HEK293 (cell line): ENCODE results near the gene FADS2.

ENCODE experiments used
- CTCF ChIA-PET: fragments of 350-600 bp; formaldehyde crosslinking; extraction: SDS; loops from one replicate; lab custom pipeline; 2021; ENCODE audit warnings: antibody characterized with exemption; lab: Yijun Ruan, JAX
- POLR2A ChIA-PET: fragments of 300-600 bp; formaldehyde crosslinking; extraction: SDS; loops from one replicate; lab custom pipeline; 2020; ENCODE audit warnings: antibody characterized with exemption, inconsistent platforms; lab: Yijun Ruan, JAX
- H3K27ac ChIP-seq: fragments of 200-500 bp; sonication (Bioruptor generic); 2 replicates; pipeline ENCODE4 v1.5.1; 2014; ENCODE audit warnings: low read depth, low read length, control low read depth, inconsistent platforms; ENCODE audit errors: extremely low read depth
- H3K36me3 ChIP-seq, 2 experiments: fragments of 200-500 bp in 1 of 2; sonication (Bioruptor generic) in 1 of 2; 1 replicate in 1 of 2; 2 replicates in 1 of 2; pipeline ENCODE4 v1.5.1; 2014 to 2017; ENCODE audit warnings: inconsistent platforms in 2 of 2, low read length in 2 of 2; ENCODE audit not compliant: control insufficient read depth in 2 of 2, insufficient read depth in 1 of 2
- H3K4me1 ChIP-seq: fragments of 200-500 bp; sonication (Bioruptor generic); 2 replicates; pipeline ENCODE4 v1.5.1; 2014; ENCODE audit warnings: mild to moderate bottlenecking, low read length, inconsistent platforms; ENCODE audit not compliant: control insufficient read depth, insufficient read depth
- H3K4me3 ChIP-seq: 2 replicates; pipeline ENCODE4 v1.5.1; 2011; ENCODE audit warnings: low read depth, mild to moderate bottlenecking, control low read depth, low read length, moderate library complexity
- H3K9me3 ChIP-seq: fragments of 200-500 bp; sonication (Bioruptor generic); 2 replicates; pipeline ENCODE4 v1.5.1; 2014; ENCODE audit warnings: low read depth, low read length, inconsistent platforms; ENCODE audit not compliant: control insufficient read depth, insufficient read depth
- EGR2 ChIP-seq: fragments of 450-650 bp; formaldehyde crosslinking; IDR thresholded peaks from 2 replicates; pipeline ENCODE4 v1.5.1; 2016; ENCODE audit warnings: low read depth, missing biosample characterization, missing genetic modification characterization
- HOXA7 ChIP-seq: sonication (generic); formaldehyde crosslinking; IDR thresholded peaks from 2 replicates; pipeline ENCODE4 v1.8.1; 2022; ENCODE audit warnings: missing genetic modification reagents, borderline replicate concordance
- SP3 ChIP-seq: fragments of 450-650 bp; formaldehyde crosslinking; IDR thresholded peaks from 2 replicates; pipeline ENCODE4 v1.5.1; 2016; ENCODE audit warnings: missing biosample characterization, missing genetic modification characterization
- SP7 ChIP-seq: fragments of 450-650 bp; formaldehyde crosslinking; IDR thresholded peaks from 2 replicates; pipeline ENCODE4 v1.5.1; 2016; ENCODE audit warnings: missing biosample characterization, missing genetic modification characterization
- ZBTB7A ChIP-seq: fragments of 450-650 bp; formaldehyde crosslinking; IDR thresholded peaks from 2 replicates; pipeline ENCODE4 v1.5.1; 2016; ENCODE audit warnings: low read depth, missing biosample characterization, missing genetic modification characterization
- ZFHX2 ChIP-seq: fragments of 450-650 bp; formaldehyde crosslinking; conservative IDR thresholded peaks from 2 replicates; pipeline ENCODE4 v1.5.1; 2016; ENCODE audit warnings: missing biosample characterization, missing genetic modification characterization
- ZNF132 ChIP-seq: fragments of 450-650 bp; formaldehyde crosslinking; IDR thresholded peaks from 2 replicates; pipeline ENCODE4 v1.5.1; 2017; ENCODE audit warnings: missing biosample characterization, missing genetic modification characterization, borderline replicate concordance
- ZNF23 ChIP-seq: fragments of 450-650 bp; formaldehyde crosslinking; IDR thresholded peaks from 2 replicates; pipeline ENCODE4 v1.5.1; 2016; ENCODE audit warnings: missing biosample characterization, missing genetic modification characterization, borderline replicate concordance
- ZNF416 ChIP-seq: fragments of 450-650 bp; formaldehyde crosslinking; IDR thresholded peaks from 2 replicates; pipeline ENCODE4 v1.5.1; 2016; ENCODE audit warnings: missing biosample characterization, missing genetic modification characterization
- ZNF48 ChIP-seq: fragments of 450-650 bp; formaldehyde crosslinking; IDR thresholded peaks from 2 replicates; pipeline ENCODE4 v1.5.1; 2016; ENCODE audit warnings: missing biosample characterization, missing genetic modification characterization
- ZNF529 ChIP-seq: fragments of 450-650 bp; formaldehyde crosslinking; IDR thresholded peaks from 2 replicates; pipeline ENCODE4 v1.5.1; 2017; ENCODE audit warnings: missing genetic modification characterization, missing biosample characterization; ENCODE audit not compliant: insufficient replicate concordance
- ZNF544 ChIP-seq: fragments of 450-650 bp; formaldehyde crosslinking; IDR thresholded peaks from 2 replicates; pipeline ENCODE4 v1.5.0; 2017; ENCODE audit warnings: missing biosample characterization, missing genetic modification characterization
- ZNF549 ChIP-seq: fragments of 450-650 bp; IDR thresholded peaks from 2 replicates; pipeline ENCODE4 v1.5.1; 2018; ENCODE audit warnings: missing biosample characterization, missing genetic modification characterization, mild to moderate bottlenecking, inconsistent platforms, moderate library complexity
- ZNF596 ChIP-seq: fragments of 450-650 bp; IDR thresholded peaks from 2 replicates; pipeline ENCODE4 v1.5.0; 2018; ENCODE audit warnings: missing biosample characterization, mild to moderate bottlenecking, missing genetic modification characterization, moderate library complexity
- ZNF600 ChIP-seq: fragments of 450-650 bp; formaldehyde crosslinking; IDR thresholded peaks from 2 replicates; pipeline ENCODE4 v1.5.1; 2016; ENCODE audit warnings: missing biosample characterization, missing genetic modification characterization
- ZNF623 ChIP-seq: fragments of 450-650 bp; formaldehyde crosslinking; IDR thresholded peaks from 2 replicates; pipeline ENCODE4 v1.5.1; 2016; ENCODE audit warnings: missing biosample characterization, missing genetic modification characterization
- ZXDB ChIP-seq: fragments of 450-650 bp; formaldehyde crosslinking; IDR thresholded peaks from 2 replicates; pipeline ENCODE4 v1.5.1; 2016; ENCODE audit warnings: missing biosample characterization, missing genetic modification characterization
- TF ChIP-seq, protein P1 (sequence below): fragments of 450-650 bp; formaldehyde crosslinking; IDR thresholded peaks from 2 replicates; pipeline ENCODE4 v1.5.1; 2017; ENCODE audit warnings: missing biosample characterization, missing genetic modification characterization
- TF ChIP-seq, protein P2 (sequence below): fragments of 450-650 bp; formaldehyde crosslinking; IDR thresholded peaks from 2 replicates; pipeline ENCODE4 v1.5.1; 2016; ENCODE audit warnings: missing biosample characterization, missing genetic modification characterization
- TF ChIP-seq, protein P3 (sequence below): fragments of 450-650 bp; formaldehyde crosslinking; IDR thresholded peaks from 2 replicates; pipeline ENCODE4 v1.5.1; 2017; ENCODE audit warnings: missing biosample characterization, mild to moderate bottlenecking, missing genetic modification characterization, moderate library complexity

FADS2 gene

DNA sequence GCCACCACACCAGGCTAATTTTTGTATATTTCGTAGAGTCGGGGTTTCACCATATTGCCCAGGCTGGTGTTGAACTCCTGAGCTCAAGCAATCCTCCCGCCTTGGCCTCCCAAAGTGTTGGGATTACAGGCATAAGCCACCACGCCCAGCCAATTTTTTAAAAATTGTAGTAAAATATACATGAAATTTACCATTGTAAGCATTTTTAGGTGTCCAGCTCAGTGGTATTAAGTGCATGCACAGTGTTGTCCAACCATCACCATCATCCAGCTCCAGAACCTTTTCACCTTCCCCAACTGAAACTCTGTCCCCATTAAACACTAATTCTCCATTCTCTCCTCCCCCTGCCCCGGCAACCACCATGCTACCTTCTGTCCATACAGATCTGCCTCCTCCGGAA, 54.8 kb downstream of the FADS2 start:
- POLR2A ChIA-PET: no interaction called here
- Histone ChIP-seq H3K4me3 (no peak overlapping the region), H3K27ac (no peak overlapping the region)
- TF ChIP-seq, protein P1, sequence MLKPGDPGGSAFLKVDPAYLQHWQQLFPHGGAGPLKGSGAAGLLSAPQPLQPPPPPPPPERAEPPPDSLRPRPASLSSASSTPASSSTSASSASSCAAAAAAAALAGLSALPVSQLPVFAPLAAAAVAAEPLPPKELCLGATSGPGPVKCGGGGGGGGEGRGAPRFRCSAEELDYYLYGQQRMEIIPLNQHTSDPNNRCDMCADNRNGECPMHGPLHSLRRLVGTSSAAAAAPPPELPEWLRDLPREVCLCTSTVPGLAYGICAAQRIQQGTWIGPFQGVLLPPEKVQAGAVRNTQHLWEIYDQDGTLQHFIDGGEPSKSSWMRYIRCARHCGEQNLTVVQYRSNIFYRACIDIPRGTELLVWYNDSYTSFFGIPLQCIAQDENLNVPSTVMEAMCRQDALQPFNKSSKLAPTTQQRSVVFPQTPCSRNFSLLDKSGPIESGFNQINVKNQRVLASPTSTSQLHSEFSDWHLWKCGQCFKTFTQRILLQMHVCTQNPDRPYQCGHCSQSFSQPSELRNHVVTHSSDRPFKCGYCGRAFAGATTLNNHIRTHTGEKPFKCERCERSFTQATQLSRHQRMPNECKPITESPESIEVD (tag by site-specific recombination): no peak
- TF ChIP-seq ZNF549 (tag by site-specific recombination) (no peak), ZNF23 (tag by site-specific recombination) (no peak), ZNF48 (tag by site-specific recombination) (no peak), HOXA7 (CRISPR knock-in tag) (no peak), ZNF132 (tag by site-specific recombination) (no peak), ZNF416 (tag by site-specific recombination) (no peak), ZNF596 (tag by site-specific recombination) (no peak), SP3 (tag by site-specific recombination) (no peak), ZNF623 (tag by site-specific recombination) (no peak), ZBTB7A (tag by site-specific recombination) (no peak), ZNF600 (tag by site-specific recombination) (no peak), ZXDB (tag by site-specific recombination) (no peak), ZNF544 (tag by site-specific recombination) (no peak), SP7 (tag by site-specific recombination) (no peak)
- TF ChIP-seq, protein P2, sequence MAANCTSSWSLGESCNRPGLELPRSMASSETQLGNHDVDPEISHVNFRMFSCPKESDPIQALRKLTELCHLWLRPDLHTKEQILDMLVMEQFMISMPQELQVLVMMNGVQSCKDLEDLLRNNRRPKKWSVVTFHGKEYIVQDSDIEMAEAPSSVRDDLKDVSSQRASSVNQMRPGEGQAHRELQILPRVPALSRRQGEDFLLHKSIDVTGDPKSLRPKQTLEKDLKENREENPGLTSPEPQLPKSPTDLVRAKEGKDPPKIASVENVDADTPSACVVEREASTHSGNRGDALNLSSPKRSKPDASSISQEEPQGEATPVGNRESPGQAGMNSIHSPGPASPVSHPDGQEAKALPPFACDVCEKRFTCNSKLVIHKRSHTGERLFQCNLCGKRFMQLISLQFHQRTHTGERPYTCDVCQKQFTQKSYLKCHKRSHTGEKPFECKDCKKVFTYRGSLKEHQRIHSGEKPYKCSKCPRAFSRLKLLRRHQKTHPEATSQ: no peak
- TF ChIP-seq, protein P3, sequence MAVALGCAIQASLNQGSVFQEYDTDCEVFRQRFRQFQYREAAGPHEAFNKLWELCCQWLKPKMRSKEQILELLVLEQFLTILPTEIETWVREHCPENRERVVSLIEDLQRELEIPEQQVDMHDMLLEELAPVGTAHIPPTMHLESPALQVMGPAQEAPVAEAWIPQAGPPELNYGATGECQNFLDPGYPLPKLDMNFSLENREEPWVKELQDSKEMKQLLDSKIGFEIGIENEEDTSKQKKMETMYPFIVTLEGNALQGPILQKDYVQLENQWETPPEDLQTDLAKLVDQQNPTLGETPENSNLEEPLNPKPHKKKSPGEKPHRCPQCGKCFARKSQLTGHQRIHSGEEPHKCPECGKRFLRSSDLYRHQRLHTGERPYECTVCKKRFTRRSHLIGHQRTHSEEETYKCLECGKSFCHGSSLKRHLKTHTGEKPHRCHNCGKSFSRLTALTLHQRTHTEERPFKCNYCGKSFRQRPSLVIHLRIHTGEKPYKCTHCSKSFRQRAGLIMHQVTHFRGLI (tag by site-specific recombination): no peak
- TF ChIP-seq, all 188 proteins: peak for 0
- Histone ChIP-seq H3K4me1 (no peaks in the 10 kb centered on the region), H3K36me3 (no peaks in the 10 kb centered on the region), H3K9me3 (no peaks in the 10 kb centered on the region)
- CTCF ChIA-PET: interaction anchor here (1.0 to 7.0 kb wide), 7 partner anchors 8 to 225 kb away, joined by 3 to 48 read pairs (median 4); no protein-coding TSS in a partner anchor

DNA sequence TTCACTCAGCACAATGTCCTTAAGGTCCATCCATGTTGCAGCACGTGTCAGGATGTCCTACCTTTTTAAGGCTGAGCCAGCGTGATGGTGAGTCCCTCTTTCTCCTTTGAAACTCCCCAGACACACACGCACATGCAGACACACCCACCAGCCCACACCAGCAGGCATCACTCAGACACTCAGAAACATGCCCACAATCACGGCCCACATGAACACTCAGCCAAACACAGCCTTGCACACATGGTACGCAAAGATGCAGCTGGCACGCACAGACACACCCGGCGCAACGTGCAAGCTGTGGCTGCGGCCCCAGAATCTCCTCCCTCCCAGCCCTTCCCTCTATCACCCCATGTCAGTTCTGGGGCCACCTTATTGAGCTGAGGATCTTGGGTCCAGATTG, 55.2 kb downstream of the FADS2 start:
- H3K9me3 ChIP-seq: no peaks in the 10 kb centered on the region
- H3K4me3 ChIP-seq: no peak overlapping the region
- H3K27ac ChIP-seq: no peak overlapping the region
- ChIA-PET POLR2A (no interaction called here), CTCF (interaction anchor here (0.7 to 7.0 kb wide), 10 partner anchors 8 to 225 kb away, joined by 3 to 48 read pairs (median 4); no protein-coding TSS in a partner anchor)
- TF ChIP-seq ZNF529 (tag by site-specific recombination): no peak
- peak; percentile 34; the same call in 1 of the 2 replicates for TF ChIP-seq ZFHX2 (tag by site-specific recombination)
- TF ChIP-seq EGR2: peak; percentile 33; the same call in 1 of the 2 replicates
- H3K36me3 ChIP-seq: no peaks in the 10 kb centered on the region
- no peaks in the 10 kb centered on the region for H3K4me1 ChIP-seq
